Lower leg skin (tissue), 4 donors: ENCODE data around the gene USP2. TPM values are rescaled to one million over a fixed set of nuclear protein-coding genes. Genes with fewer than 3 reads are reported as not detected.
"Not testable (repeated sequence)": the region's sequence is repeated elsewhere in the genome, so short reads cannot be mapped to it uniquely, and the experiment has no call there.

Experiments
- DNase-seq, 2 donors: peaks; one replicate each; pipeline ENCODE4 v3.0.0-alpha.2; 2019; ENCODE audit warnings: low spot score in 2 of 2
- H3K4me3 ChIP-seq: fragments of 200-600 bp; sonication (generic); 2 replicates; pipeline ENCODE4 v1.5.1; 2017; ENCODE audit warnings: mild to moderate bottlenecking, low read depth; ENCODE audit not compliant: poor library complexity, severe bottlenecking
- POLR2A ChIP-seq, 2 donors: fragments of 450-650 bp; IDR thresholded peaks; one replicate each; pipeline ENCODE4 v1.6.1; 2016 to 2017; ENCODE audit warnings: antibody characterized with exemption in 2 of 2, mild to moderate bottlenecking in 1 of 2, moderate library complexity in 1 of 2
- whole genome bisulfite sequencing, 2 donors: methylation state at CpG; one replicate each; pipeline ENCODE4 v1.1.5; 2018; 5-methylcytosine and 5-hydroxymethylcytosine counted together
- intact Hi-C: fragments of 100-400 bp; cut with DNase I; formaldehyde crosslinking; loops from one replicate; pipeline ENCODE4 v1.15.0; 2023; ENCODE audit warnings: low total_unique reads
- total RNA-seq, 4 donors: library from RNA; depleted of rRNA; stranded (reverse); fragments of >200 nt; gene quantifications; one replicate each; pipeline ENCODE4 v1.1.0, GENCODE V29; 2016
- TF ChIP-seq, protein P1 (sequence below), 3 donors: fragments of 450-650 bp; IDR thresholded peaks; one replicate each; pipeline ENCODE4 v1.5.1; 2016; ENCODE audit warnings: antibody characterized with exemption in 3 of 3, mild to moderate bottlenecking in 3 of 3, moderate library complexity in 2 of 3

The USP2 gene
- total RNA-seq, 4 donors from 2014 or later: 15.0 to 35.6 (median 18.1) TPM

DNA sequence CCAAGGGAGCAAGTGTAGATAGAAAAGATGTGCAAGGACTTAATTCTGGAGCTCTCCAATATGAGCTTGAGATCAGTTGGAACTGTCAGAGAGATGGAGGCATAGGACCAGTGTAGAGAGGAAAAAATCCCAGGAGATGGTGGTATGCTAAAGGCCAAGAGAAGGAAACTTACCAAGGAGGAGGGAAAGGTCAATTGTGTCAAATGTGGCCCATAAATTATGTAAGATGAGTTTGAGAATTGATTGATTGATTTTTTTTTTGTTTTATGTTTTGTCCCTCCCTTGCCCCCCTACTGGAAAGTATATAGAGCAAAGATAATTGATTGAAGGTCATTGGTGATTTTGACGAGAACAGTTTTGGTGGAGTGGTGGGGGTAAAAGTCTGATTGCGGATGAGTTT, 2.8 kb upstream of the USP2 start:
- intact Hi-C loops: no loop called here
- no peak for DNase-seq
- no peak for TF ChIP-seq POLR2A (IDR thresholded peaks at IDR 0.05)
- TF ChIP-seq, protein P1, sequence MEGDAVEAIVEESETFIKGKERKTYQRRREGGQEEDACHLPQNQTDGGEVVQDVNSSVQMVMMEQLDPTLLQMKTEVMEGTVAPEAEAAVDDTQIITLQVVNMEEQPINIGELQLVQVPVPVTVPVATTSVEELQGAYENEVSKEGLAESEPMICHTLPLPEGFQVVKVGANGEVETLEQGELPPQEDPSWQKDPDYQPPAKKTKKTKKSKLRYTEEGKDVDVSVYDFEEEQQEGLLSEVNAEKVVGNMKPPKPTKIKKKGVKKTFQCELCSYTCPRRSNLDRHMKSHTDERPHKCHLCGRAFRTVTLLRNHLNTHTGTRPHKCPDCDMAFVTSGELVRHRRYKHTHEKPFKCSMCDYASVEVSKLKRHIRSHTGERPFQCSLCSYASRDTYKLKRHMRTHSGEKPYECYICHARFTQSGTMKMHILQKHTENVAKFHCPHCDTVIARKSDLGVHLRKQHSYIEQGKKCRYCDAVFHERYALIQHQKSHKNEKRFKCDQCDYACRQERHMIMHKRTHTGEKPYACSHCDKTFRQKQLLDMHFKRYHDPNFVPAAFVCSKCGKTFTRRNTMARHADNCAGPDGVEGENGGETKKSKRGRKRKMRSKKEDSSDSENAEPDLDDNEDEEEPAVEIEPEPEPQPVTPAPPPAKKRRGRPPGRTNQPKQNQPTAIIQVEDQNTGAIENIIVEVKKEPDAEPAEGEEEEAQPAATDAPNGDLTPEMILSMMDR (IDR thresholded peaks at IDR 0.05): no peak
- no peak overlapping the region for H3K4me3 ChIP-seq
- WGBS, 2 donors: 89 to 93% methylated on average over 2 of the region's 2 CpGs

DNA sequence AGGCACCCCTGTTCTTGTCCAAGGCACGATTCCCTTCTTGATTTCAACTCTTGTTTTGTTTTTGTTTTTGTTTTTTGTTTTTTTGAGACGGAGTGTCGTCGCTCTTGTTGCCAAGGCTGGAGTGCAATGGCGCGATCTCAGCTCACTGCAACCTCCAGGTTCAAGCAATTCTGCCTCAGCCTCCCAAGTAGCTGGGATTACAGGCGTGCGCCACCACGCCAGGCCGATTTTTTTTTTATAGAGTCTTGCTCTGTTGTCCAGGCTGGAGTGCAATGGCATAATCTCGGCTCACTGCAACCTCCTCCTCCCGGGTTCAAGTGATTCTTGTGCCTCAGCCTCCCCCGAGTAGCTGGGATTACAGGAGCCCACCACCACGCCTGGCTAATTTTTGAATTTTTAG, 1.0 kb upstream of the USP2 start:
- 88% methylated on average over 14 of the region's 14 CpGs for WGBS, 2 donors

DNA sequence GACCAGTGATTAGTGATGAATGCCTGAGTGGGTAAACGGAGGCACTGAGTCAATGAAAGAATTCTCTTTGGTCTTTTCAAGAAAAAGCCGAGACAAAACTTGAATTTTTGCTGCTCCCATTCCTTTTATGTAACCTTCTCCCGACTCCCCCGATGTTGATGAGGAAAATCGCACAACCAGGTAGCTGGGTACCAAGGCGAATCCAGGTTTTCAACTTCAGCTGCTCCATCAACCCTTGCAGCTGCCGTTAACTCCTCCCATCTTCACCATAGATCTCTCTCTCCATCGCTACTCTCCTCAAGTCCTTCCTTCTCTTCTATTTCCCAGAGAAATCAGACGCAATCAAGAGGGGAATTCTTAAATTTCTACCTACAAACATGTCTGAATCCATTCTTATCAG, 611 bp upstream of the USP2 start:
- peak in 1 of 2 donors; percentile 12 for DNase-seq
- 8 to 10% methylated on average over 9 of the region's 9 CpGs for WGBS, 2 donors

More for the DNA sequence above, 1.0 kb upstream of the USP2 start:
- H3K4me3 ChIP-seq, intact Hi-C loops: not testable (repeated sequence)
- peak in 1 of 2 donors; percentile 68 for DNase-seq

DNA sequence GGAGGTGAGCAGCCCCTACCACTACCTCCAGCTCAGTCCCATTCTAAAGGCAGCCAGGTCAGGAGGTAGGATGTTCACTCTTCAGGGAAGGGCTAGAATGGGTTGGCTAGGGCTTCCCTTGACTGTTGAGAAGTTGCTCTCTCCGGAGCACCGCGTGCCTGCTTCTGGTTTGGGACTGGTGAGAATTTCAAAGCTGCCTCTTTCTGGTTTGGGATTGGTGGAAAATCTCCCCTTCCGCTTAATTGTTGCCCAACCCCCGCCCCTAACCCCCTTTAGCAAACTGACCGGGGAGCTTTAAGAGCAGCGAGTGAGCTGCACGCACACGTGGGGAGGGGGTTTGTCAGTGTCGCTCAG, 686 bp downstream of the USP2 start:
- H3K4me3 ChIP-seq: no peak overlapping the region
- WGBS, 2 donors: 9 to 10% methylated on average over 9 to 10 of the region's 10 CpGs
- peak in 1 of 2 donors; percentile 15 for DNase-seq
- TF ChIP-seq, protein P1 (IDR thresholded peaks at IDR 0.05): no peak
- TF ChIP-seq POLR2A (IDR thresholded peaks at IDR 0.05): no peak
- intact Hi-C loops: no loop called here

More for the DNA sequence above, 611 bp upstream of the USP2 start:
- intact Hi-C loops: no loop called here
- H3K4me3 ChIP-seq: no peak overlapping the region
- TF ChIP-seq POLR2A (IDR thresholded peaks at IDR 0.05): no peak
- TF ChIP-seq, protein P1 (IDR thresholded peaks at IDR 0.05): no peak

DNA sequence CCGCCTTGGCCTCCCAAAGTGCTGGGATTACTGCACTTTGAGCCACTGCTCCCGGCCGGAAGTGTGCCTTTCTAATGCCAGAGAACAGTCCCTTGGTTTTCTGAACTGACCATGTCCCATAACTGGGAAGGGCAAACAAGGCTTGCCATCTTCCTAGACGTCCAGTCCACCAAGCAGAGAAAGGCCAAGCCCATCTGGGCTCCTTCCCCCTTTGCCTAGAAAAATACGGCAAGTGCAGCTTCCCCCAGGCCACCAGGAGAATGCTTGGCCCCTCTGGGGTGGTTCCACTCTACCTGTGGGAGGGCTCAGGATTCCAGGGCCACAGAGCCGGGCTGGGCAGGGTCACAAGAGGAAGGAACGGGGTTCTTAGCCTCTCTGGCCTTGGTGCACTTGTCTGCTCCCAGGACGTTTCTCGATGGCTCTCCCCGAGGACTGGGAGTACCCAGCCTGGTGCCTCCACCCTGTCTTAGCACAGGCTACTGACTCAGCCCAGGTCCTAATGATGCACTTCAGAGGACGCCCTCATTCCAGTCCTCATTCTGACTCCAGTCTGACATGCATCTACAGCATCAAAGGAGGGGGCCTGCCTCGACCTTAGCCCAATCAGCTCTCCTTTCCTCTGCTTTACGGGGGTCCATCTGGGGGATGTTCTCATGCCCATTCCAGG, 1.2 kb downstream of the USP2 start:
- TF ChIP-seq, protein P1 (IDR thresholded peaks at IDR 0.05): no peak
- H3K4me3 ChIP-seq: no peak overlapping the region
- intact Hi-C loops: no loop called here
- DNase-seq: peak; percentile 18 to 86
- 71 to 79% methylated on average over 11 to 13 of the region's 13 CpGs for WGBS, 2 donors

DNA sequence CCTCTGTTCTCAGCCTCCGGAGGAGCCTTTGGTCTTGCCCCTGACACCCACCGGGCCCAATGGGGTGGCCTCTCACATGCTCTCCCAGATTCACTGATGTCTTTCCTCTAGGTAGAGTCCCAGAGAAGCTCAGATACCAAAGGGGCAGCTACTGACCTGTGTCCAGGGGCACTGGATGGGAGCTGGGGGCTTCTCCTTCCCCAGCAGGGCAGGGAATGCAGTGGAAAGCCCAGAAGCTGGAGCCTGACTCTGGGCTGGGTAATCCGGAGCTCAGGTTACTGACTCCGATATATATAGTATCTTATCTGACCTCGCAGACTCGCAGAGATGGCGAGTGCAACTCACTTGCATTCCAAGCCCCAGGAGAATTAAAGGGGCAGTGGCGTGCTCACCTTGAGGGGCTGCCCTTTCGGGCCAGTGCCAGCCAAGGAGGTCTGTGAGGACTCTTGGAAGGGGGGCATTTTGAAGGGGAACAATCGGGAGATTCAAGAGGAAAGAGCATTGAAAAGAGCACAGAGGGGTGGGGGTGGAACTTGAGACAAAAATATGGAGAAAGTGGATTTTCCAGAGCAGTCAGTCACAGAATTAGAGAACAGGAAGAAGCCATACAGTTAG, 2.5 kb downstream of the USP2 start:
- peak in 1 of 2 donors; percentile 77 for DNase-seq
- no peak overlapping the region for H3K4me3 ChIP-seq
- TF ChIP-seq, protein P1 (IDR thresholded peaks at IDR 0.05): no peak
- TF ChIP-seq POLR2A (IDR thresholded peaks at IDR 0.05): no peak
- intact Hi-C loops: no loop called here
- WGBS, 2 donors: 79 to 87% methylated on average over 10 of the region's 10 CpGs
